ENCODE data around the gene LAMC3. TPM values are rescaled to one million over a fixed set of nuclear protein-coding genes. Genes with fewer than 3 reads are reported as not detected.

The LAMC3 gene
- total RNA-seq, 1 donor, result 0.43 TPM

- no peak overlapping the region for H3K4me3 ChIP-seq (ENCODE audit: low read depth, low read length)
- TF ChIP-seq CTCF (IDR thresholded peaks at IDR 0.05; ENCODE audit: insufficient read depth, low read depth, low read length), result peak; percentile 6
- no peak for DNase-seq (ENCODE audit: low read depth)
Measured at GRCh38 chr9:131037335-131038255, 28.6 kb downstream of the LAMC3 start.

GRCh38 chr9:131038256-131039128, 29.5 kb downstream of the LAMC3 start:
- no peak for DNase-seq (ENCODE audit: low read depth)
- H3K4me3 ChIP-seq (ENCODE audit: low read depth, low read length), result no peak overlapping the region
- no peak for TF ChIP-seq CTCF (IDR thresholded peaks at IDR 0.05; ENCODE audit: insufficient read depth, low read depth, low read length)

GRCh38 chr9:131039129-131039954, 30.4 kb downstream of the LAMC3 start:
- no peak for DNase-seq (ENCODE audit: low read depth)
- no peak for TF ChIP-seq CTCF (IDR thresholded peaks at IDR 0.05; ENCODE audit: insufficient read depth, low read depth, low read length)
- H3K4me3 ChIP-seq (ENCODE audit: low read depth, low read length), result no peak overlapping the region

- no peak for TF ChIP-seq CTCF (IDR thresholded peaks at IDR 0.05; ENCODE audit: insufficient read depth, low read depth, low read length)
Measured at GRCh38 chr9:131042666-131043065, 33.7 kb downstream of the LAMC3 start.

GRCh38 chr9:131043087-131043486, 34.1 kb downstream of the LAMC3 start:
- H3K4me3 ChIP-seq (ENCODE audit: low read depth, low read length), result no peak overlapping the region
- DNase-seq (ENCODE audit: low read depth), result peak; percentile 80
- no peak for TF ChIP-seq CTCF (IDR thresholded peaks at IDR 0.05; ENCODE audit: insufficient read depth, low read depth, low read length)

More at GRCh38 chr9:131042666-131043065, 33.7 kb downstream of the LAMC3 start:
- H3K4me3 ChIP-seq (ENCODE audit: low read depth, low read length), result no peak overlapping the region
- no peak for DNase-seq (ENCODE audit: low read depth)

- TF ChIP-seq CTCF (IDR thresholded peaks at IDR 0.05; ENCODE audit: insufficient read depth, low read depth, low read length), result no peak
- DNase-seq (ENCODE audit: low read depth), result no peak
- H3K4me3 ChIP-seq (ENCODE audit: low read depth, low read length), result no peak overlapping the region
Measured at GRCh38 chr9:131043646-131044045, 34.7 kb downstream of the LAMC3 start.
